IPS-18a (cell line): ENCODE measurements around the gene CCDC134.

ENCODE experiments used
- H3K27ac ChIP-seq: one replicate; pipeline ENCODE4 v1.5.1; 2013; ENCODE audit warnings: low read length
- H3K27me3 ChIP-seq: one replicate; pipeline ENCODE4 v1.6.1; 2013; ENCODE audit warnings: mild to moderate bottlenecking, low read length; ENCODE audit not compliant: control insufficient read depth, insufficient read depth
- H3K36me3 ChIP-seq: one replicate; pipeline ENCODE4 v1.6.1; 2013; ENCODE audit warnings: low read depth, low read length; ENCODE audit not compliant: control insufficient read depth
- H3K4me1 ChIP-seq: one replicate; pipeline ENCODE4 v1.6.1; 2013; ENCODE audit warnings: low read depth, low read length; ENCODE audit not compliant: control insufficient read depth
- H3K4me3 ChIP-seq: one replicate; pipeline ENCODE4 v1.5.1; 2013; ENCODE audit warnings: low read length
- H3K9ac ChIP-seq: one replicate; pipeline ENCODE4 v1.6.1; 2013; ENCODE audit warnings: mild to moderate bottlenecking, low read length, moderate library complexity
- H3K9me3 ChIP-seq: one replicate; pipeline ENCODE4 v1.6.1; 2013; ENCODE audit warnings: low read depth, low read length; ENCODE audit not compliant: control insufficient read depth

Gene CCDC134

GRCh38 chr22:41800348-41801146 lies at the start of gene CCDC134:
Gene CCDC134 (plus strand): TSS chr22:41800679. CDS start chr22:41808891, 8,212 bp downstream.
- H3K27me3 ChIP-seq, result no peaks in the 10 kb centered on the region
- H3K4me1 ChIP-seq, result peaks cover 22% of the 10 kb centered on the region
- peak within 1 kb of the TSS; percentile 76 for H3K4me3 ChIP-seq
- H3K9me3 ChIP-seq, result no peaks in the 10 kb centered on the region
- H3K36me3 ChIP-seq, result no peaks in the 10 kb centered on the region
- peak within 1 kb of the TSS; percentile 78 for H3K9ac ChIP-seq
- peak within 1 kb of the TSS; percentile 46 for H3K27ac ChIP-seq

- no peak overlapping the region for H3K9ac ChIP-seq
- H3K4me1 ChIP-seq, result peaks cover 11% of the 10 kb centered on the region
- no peak overlapping the region for H3K27ac ChIP-seq
Measured at GRCh38 chr22:41752011-41752970, 48.2 kb upstream of the CCDC134 start.

GRCh38 chr22:41753984-41754383 lies 46.5 kb upstream of the CCDC134 start:
- H3K4me3 ChIP-seq, result no peak overlapping the region

More at GRCh38 chr22:41752011-41752970, 48.2 kb upstream of the CCDC134 start:
- Histone ChIP-seq H3K4me3 (no peak overlapping the region), H3K36me3 (no peaks in the 10 kb centered on the region), H3K9me3 (no peaks in the 10 kb centered on the region), H3K27me3 (no peaks in the 10 kb centered on the region)

GRCh38 chr22:41757502-41757901 lies 43.0 kb upstream of the CCDC134 start:
- peaks cover 11% of the 10 kb centered on the region for H3K4me1 ChIP-seq
- no peaks in the 10 kb centered on the region for H3K36me3 ChIP-seq
- H3K9ac ChIP-seq, result no peak overlapping the region
- no peaks in the 10 kb centered on the region for H3K27me3 ChIP-seq
- no peaks in the 10 kb centered on the region for H3K9me3 ChIP-seq
- no peak overlapping the region for H3K4me3 ChIP-seq
- H3K27ac ChIP-seq, result no peak overlapping the region

More at GRCh38 chr22:41753984-41754383, 46.5 kb upstream of the CCDC134 start:
- H3K9ac ChIP-seq, result no peak overlapping the region
- H3K36me3 ChIP-seq, result no peaks in the 10 kb centered on the region
- H3K27ac ChIP-seq, result no peak overlapping the region
- no peaks in the 10 kb centered on the region for H3K27me3 ChIP-seq
- H3K4me1 ChIP-seq, result peaks cover 11% of the 10 kb centered on the region
- H3K9me3 ChIP-seq, result no peaks in the 10 kb centered on the region

GRCh38 chr22:41758231-41758630 lies 42.2 kb upstream of the CCDC134 start:
- H3K4me3 ChIP-seq, result no peak overlapping the region
- H3K27me3 ChIP-seq, result no peaks in the 10 kb centered on the region
- no peak overlapping the region for H3K9ac ChIP-seq
- no peaks in the 10 kb centered on the region for H3K9me3 ChIP-seq
- H3K27ac ChIP-seq, result no peak overlapping the region
- H3K4me1 ChIP-seq, result peaks cover 11% of the 10 kb centered on the region
- no peaks in the 10 kb centered on the region for H3K36me3 ChIP-seq

- no peaks in the 10 kb centered on the region for H3K36me3 ChIP-seq
- H3K9ac ChIP-seq, result no peak overlapping the region
- H3K27me3 ChIP-seq, result no peaks in the 10 kb centered on the region
- H3K9me3 ChIP-seq, result no peaks in the 10 kb centered on the region
- H3K27ac ChIP-seq, result no peak overlapping the region
- no peaks in the 10 kb centered on the region for H3K4me1 ChIP-seq
- no peak overlapping the region for H3K4me3 ChIP-seq
Measured at GRCh38 chr22:41762980-41763779, 37.3 kb upstream of the CCDC134 start.

GRCh38 chr22:41766476-41766875 lies 34.0 kb upstream of the CCDC134 start:
- Histone ChIP-seq H3K27ac (no peak overlapping the region), H3K27me3 (no peaks in the 10 kb centered on the region), H3K36me3 (no peaks in the 10 kb centered on the region), H3K9me3 (no peaks in the 10 kb centered on the region), H3K4me3 (no peak overlapping the region), H3K9ac (no peak overlapping the region), H3K4me1 (no peaks in the 10 kb centered on the region)

GRCh38 chr22:41768430-41768829 lies 32.0 kb upstream of the CCDC134 start:
- Histone ChIP-seq H3K9ac (no peak overlapping the region), H3K9me3 (no peaks in the 10 kb centered on the region), H3K27ac (no peak overlapping the region), H3K4me1 (no peaks in the 10 kb centered on the region), H3K27me3 (no peaks in the 10 kb centered on the region), H3K4me3 (no peak overlapping the region), H3K36me3 (no peaks in the 10 kb centered on the region)

GRCh38 chr22:41770715-41771468 lies 29.6 kb upstream of the CCDC134 start:
- Histone ChIP-seq H3K27me3 (no peaks in the 10 kb centered on the region), H3K9ac (no peak overlapping the region), H3K27ac (no peak overlapping the region), H3K4me3 (no peak overlapping the region), H3K4me1 (no peaks in the 10 kb centered on the region), H3K9me3 (no peaks in the 10 kb centered on the region), H3K36me3 (no peaks in the 10 kb centered on the region)

GRCh38 chr22:41772198-41772597 lies 28.3 kb upstream of the CCDC134 start:
- Histone ChIP-seq H3K27ac (no peak overlapping the region), H3K4me3 (no peak overlapping the region), H3K36me3 (no peaks in the 10 kb centered on the region), H3K9ac (no peak overlapping the region), H3K9me3 (no peaks in the 10 kb centered on the region), H3K27me3 (no peaks in the 10 kb centered on the region), H3K4me1 (no peaks in the 10 kb centered on the region)
